ENCODE results near the gene DCAF11. TPM values are rescaled to one million over a fixed set of nuclear protein-coding genes. Genes with fewer than 3 reads are reported as not detected.
A peak's percentile ranks its signal among the peaks of the same experiment; 100 is the strongest.

The DCAF11 gene
- total and polyA plus RNA-seq, 2 of the 13 experiments (the other 11 are each of a cell fraction or from before 2014, with no cell fraction given) = 150 to 257 TPM

DNA sequence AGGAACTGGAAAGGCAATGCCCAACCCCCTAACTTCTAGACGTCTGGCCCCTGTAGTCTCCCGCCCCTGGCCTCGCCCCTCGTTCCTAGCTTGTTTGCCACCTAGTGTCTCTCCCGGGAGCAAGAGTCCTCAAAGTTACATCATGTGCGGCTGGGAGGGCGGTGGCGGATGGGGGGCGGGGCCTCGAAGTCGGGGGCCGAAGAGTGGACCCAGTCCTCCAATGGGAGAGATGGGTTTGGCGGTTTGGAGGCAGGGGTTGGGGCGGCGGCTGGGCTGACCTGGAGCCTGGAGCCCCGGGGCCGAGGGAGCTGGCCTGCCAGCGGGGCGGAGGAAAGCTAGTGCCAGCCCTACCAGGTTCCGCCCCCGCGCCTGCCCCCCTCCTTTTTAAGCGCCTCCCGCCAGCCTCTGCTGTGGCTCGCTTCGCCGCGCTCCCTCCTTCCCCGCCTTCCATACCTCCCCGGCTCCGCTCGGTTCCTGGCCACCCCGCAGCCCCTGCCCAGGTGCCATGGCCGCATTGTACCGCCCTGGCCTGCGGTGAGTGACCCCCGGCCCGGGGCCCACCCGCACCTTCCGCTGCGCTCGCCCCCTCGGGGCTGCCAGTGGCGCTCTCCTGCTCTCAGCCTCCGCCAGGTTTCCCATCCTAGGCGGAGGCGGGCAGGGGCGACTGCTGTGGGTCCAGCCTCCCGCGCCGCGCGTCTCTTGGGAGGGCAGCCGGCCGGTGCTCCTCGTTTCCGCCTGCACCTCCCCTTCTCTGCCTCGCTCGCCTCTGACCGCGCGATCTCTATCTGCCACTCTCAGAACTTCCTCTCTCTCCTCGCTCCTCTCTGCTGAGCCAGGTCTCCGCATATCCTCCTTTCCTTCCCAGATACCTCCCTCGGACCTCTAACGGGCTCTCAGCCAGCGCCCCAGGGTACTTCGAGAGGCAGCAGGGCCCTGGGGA is 20.4 kb upstream of the DCAF11 start, which contains the start of gene PCK2 (continued):
- TF ChIP-seq JUNB (CRISPR knock-in tag; IDR thresholded peaks at IDR 0.05; ENCODE audit: borderline replicate concordance) (no peak), ZNF354B (CRISPR knock-in tag; IDR thresholded peaks at IDR 0.05) (0 out of 2 replicates have a peak, but pooled peaks have one; percentile 75), TAF1 (CRISPR knock-in tag; IDR thresholded peaks at IDR 0.05) (peak; percentile 100), CHCHD3 (CRISPR knock-in tag; IDR thresholded peaks at IDR 0.05) (peak; percentile 96; the same call in 1 of the 2 replicates), CHD2 (IDR thresholded peaks at IDR 0.05; ENCODE audit: low read depth, low read length) (peak; percentile 34; the same call in 1 of the 2 replicates), MIXL1 (CRISPR knock-in tag; IDR thresholded peaks at IDR 0.05) (peak; percentile 71; the same call in 1 of the 2 replicates), ATF1 (CRISPR knock-in tag; IDR thresholded peaks at IDR 0.05) (no peak), ZNF552 (CRISPR knock-in tag; IDR thresholded peaks at IDR 0.05; ENCODE audit: borderline replicate concordance) (peak; percentile 95; the same call in 1 of the 2 replicates), ZNF598 (CRISPR knock-in tag; IDR thresholded peaks at IDR 0.05; ENCODE audit: borderline replicate concordance) (0 out of 2 replicates have a peak, but pooled peaks have one; percentile 23), FIP1L1 (IDR thresholded peaks at IDR 0.05; ENCODE audit: borderline replicate concordance, insufficient read depth, low read depth, low read length) (peak; percentile 82; the same call in 1 of the 2 replicates), PCBP1 (IDR thresholded peaks at IDR 0.05; ENCODE audit: borderline replicate concordance, low read depth, low read length) (peak; percentile 97), NFIC (IDR thresholded peaks at IDR 0.05; ENCODE audit: low read length) (no peak), ISL2 (CRISPR knock-in tag; IDR thresholded peaks at IDR 0.05) (peak; percentile 92), ZNF274 (CRISPR knock-in tag; IDR thresholded peaks at IDR 0.05) (peak; percentile 98), U2AF1 (optimal IDR thresholded peaks at IDR 0.05; ENCODE audit: low read depth, low read length) (no peak), ZFP36 (IDR thresholded peaks at IDR 0.05; ENCODE audit: borderline replicate concordance, low read depth, low read length, partially characterized antibody) (no peak)
- TF ChIP-seq, protein P1, sequence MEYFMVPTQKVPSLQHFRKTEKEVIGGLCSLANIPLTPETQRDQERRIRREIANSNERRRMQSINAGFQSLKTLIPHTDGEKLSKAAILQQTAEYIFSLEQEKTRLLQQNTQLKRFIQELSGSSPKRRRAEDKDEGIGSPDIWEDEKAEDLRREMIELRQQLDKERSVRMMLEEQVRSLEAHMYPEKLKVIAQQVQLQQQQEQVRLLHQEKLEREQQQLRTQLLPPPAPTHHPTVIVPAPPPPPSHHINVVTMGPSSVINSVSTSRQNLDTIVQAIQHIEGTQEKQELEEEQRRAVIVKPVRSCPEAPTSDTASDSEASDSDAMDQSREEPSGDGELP (IDR thresholded peaks at IDR 0.05; ENCODE audit: borderline replicate concordance, low read depth) = peak; percentile 86; the same call in 1 of the 2 replicates
- TF ChIP-seq, protein P2, sequence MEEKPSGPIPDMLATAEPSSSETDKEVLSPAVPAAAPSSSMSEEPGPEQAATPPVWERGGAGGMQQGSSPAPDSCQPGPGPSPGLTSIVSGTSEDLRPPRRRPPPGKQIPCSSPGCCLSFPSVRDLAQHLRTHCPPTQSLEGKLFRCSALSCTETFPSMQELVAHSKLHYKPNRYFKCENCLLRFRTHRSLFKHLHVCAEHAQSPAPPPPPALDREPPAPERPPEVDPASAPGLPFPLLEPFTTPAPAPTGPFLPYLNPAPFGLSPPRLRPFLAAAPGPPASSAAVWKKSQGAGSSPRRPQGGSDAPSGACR (CRISPR knock-in tag; IDR thresholded peaks at IDR 0.05) = no peak
- TF ChIP-seq, protein P3, sequence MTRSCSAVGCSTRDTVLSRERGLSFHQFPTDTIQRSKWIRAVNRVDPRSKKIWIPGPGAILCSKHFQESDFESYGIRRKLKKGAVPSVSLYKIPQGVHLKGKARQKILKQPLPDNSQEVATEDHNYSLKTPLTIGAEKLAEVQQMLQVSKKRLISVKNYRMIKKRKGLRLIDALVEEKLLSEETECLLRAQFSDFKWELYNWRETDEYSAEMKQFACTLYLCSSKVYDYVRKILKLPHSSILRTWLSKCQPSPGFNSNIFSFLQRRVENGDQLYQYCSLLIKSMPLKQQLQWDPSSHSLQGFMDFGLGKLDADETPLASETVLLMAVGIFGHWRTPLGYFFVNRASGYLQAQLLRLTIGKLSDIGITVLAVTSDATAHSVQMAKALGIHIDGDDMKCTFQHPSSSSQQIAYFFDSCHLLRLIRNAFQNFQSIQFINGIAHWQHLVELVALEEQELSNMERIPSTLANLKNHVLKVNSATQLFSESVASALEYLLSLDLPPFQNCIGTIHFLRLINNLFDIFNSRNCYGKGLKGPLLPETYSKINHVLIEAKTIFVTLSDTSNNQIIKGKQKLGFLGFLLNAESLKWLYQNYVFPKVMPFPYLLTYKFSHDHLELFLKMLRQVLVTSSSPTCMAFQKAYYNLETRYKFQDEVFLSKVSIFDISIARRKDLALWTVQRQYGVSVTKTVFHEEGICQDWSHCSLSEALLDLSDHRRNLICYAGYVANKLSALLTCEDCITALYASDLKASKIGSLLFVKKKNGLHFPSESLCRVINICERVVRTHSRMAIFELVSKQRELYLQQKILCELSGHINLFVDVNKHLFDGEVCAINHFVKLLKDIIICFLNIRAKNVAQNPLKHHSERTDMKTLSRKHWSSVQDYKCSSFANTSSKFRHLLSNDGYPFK (CRISPR knock-in tag; IDR thresholded peaks at IDR 0.05; ENCODE audit: borderline replicate concordance) = peak; percentile 59
- TF ChIP-seq, protein P4, sequence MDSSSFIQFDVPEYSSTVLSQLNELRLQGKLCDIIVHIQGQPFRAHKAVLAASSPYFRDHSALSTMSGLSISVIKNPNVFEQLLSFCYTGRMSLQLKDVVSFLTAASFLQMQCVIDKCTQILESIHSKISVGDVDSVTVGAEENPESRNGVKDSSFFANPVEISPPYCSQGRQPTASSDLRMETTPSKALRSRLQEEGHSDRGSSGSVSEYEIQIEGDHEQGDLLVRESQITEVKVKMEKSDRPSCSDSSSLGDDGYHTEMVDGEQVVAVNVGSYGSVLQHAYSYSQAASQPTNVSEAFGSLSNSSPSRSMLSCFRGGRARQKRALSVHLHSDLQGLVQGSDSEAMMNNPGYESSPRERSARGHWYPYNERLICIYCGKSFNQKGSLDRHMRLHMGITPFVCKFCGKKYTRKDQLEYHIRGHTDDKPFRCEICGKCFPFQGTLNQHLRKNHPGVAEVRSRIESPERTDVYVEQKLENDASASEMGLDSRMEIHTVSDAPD (CRISPR knock-in tag; IDR thresholded peaks at IDR 0.05) = peak; percentile 77; the same call in 1 of the 2 replicates
- TF ChIP-seq, protein P5, sequence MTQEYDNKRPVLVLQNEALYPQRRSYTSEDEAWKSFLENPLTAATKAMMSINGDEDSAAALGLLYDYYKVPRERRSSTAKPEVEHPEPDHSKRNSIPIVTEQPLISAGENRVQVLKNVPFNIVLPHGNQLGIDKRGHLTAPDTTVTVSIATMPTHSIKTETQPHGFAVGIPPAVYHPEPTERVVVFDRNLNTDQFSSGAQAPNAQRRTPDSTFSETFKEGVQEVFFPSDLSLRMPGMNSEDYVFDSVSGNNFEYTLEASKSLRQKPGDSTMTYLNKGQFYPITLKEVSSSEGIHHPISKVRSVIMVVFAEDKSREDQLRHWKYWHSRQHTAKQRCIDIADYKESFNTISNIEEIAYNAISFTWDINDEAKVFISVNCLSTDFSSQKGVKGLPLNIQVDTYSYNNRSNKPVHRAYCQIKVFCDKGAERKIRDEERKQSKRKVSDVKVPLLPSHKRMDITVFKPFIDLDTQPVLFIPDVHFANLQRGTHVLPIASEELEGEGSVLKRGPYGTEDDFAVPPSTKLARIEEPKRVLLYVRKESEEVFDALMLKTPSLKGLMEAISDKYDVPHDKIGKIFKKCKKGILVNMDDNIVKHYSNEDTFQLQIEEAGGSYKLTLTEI (CRISPR knock-in tag; conservative IDR thresholded peaks at IDR 0.05) = no peak
